Activated T-helper 1 cell treated with anti-CD3 and anti-CD28 coated beads, Interleukin-12 subunit alpha, Interleukin-12 subunit beta, Interleukin-2, Interleukin-4 antibody, amounts not matched to agents 30 ng/mL and 10 ng/mL and 1 ng/mL, durations not matched to agents 14 hours and 24 hours and 36 hours (primary cell): ENCODE data around the gene PARD3B. TPM values are rescaled to one million over a fixed set of nuclear protein-coding genes. Genes with fewer than 3 reads are reported as not detected.

Experiments
- DNase-seq: peaks from one replicate; pipeline ENCODE4 v3.0.0; 2021; ENCODE audit warnings: low spot score
- H3K27ac Mint-ChIP-seq: one replicate; pipeline ENCODE4 v1.8.0; 2021; ENCODE audit warnings: mild to moderate bottlenecking, mixed read lengths
- H3K27me3 Mint-ChIP-seq: one replicate; pipeline ENCODE4 v1.8.0; 2022; ENCODE audit warnings: mild to moderate bottlenecking, moderate library complexity, mixed read lengths; ENCODE audit not compliant: insufficient read depth
- H3K36me3 Mint-ChIP-seq: one replicate; pipeline ENCODE4 v1.8.0; 2021; ENCODE audit warnings: low read depth, mixed read lengths
- H3K4me1 Mint-ChIP-seq: one replicate; pipeline ENCODE4 v1.8.0; 2021; ENCODE audit warnings: low read depth, mixed read lengths
- H3K4me3 Mint-ChIP-seq: one replicate; pipeline ENCODE4 v1.8.0; 2021; ENCODE audit warnings: mild to moderate bottlenecking, moderate library complexity, mixed read lengths
- H3K9me3 Mint-ChIP-seq: one replicate; pipeline ENCODE4 v1.8.0; 2021; ENCODE audit warnings: mixed read lengths
- intact Hi-C: fragments of 100-400 bp; cut with micrococcal nuclease; formaldehyde crosslinking; loops from one replicate; pipeline ENCODE4 v1.15.1; 2024
- total RNA-seq: library from RNA; stranded (reverse); gene quantifications from 2 replicates; pipeline ENCODE4 v1.2.3, GENCODE V29; 2022

Gene PARD3B
- total RNA-seq, 1 donor from 2014 or later, result 0.26 TPM

DNA sequence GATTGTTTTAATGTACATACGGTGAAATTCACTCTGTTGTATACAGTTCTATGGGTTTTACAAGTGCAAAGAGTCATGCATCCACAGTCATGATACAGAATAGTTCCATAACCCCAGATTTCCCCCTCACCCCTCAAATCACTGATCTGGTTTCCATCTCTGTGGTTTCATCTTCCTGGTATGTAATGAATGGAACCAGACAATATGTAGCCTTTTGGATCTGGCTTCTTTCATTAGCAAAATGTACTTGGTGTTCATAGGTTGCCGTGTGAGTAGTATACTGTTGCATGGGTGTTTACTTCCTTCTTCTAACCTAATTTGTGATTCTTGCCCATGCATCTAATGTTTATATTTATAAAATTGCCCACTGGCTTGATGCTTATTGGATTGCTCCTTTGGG is 838.3 kb downstream of the PARD3B start:
- no peak for DNase-seq
- no peaks in the 10 kb centered on the region for H3K36me3 Mint-ChIP-seq
- peaks cover 3% of the 10 kb centered on the region for H3K27me3 Mint-ChIP-seq
- intact Hi-C loops, result no loop called here
- H3K27ac Mint-ChIP-seq, result no peak overlapping the region
- no peak overlapping the region for H3K4me3 Mint-ChIP-seq
- no peaks in the 10 kb centered on the region for H3K9me3 Mint-ChIP-seq
- no peaks in the 10 kb centered on the region for H3K4me1 Mint-ChIP-seq

DNA sequence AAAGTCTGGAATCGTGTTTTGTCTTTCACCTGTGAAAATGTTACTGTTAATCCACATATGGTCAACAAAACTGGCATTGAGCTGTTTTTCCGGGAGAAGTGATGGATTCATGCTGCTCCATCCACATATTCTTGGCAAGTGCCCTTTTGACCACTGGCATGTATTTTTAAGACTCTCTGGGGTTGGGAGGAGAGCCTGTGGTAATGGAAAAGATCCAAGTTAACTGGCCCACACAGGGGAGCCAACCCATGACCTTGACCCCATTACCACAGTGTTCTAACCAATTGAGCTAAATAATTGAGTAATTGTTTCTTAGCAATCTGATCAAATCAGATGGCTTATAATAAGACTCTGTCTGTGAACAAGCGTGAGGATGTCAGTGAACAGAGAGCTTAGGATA is 840.8 kb downstream of the PARD3B start:
- intact Hi-C loops, result no loop called here
- H3K27me3 Mint-ChIP-seq, result peaks cover 3% of the 10 kb centered on the region
- no peak overlapping the region for H3K27ac Mint-ChIP-seq
- no peaks in the 10 kb centered on the region for H3K9me3 Mint-ChIP-seq
- DNase-seq, result no peak
- no peaks in the 10 kb centered on the region for H3K36me3 Mint-ChIP-seq
- no peak overlapping the region for H3K4me3 Mint-ChIP-seq
- no peaks in the 10 kb centered on the region for H3K4me1 Mint-ChIP-seq

DNA sequence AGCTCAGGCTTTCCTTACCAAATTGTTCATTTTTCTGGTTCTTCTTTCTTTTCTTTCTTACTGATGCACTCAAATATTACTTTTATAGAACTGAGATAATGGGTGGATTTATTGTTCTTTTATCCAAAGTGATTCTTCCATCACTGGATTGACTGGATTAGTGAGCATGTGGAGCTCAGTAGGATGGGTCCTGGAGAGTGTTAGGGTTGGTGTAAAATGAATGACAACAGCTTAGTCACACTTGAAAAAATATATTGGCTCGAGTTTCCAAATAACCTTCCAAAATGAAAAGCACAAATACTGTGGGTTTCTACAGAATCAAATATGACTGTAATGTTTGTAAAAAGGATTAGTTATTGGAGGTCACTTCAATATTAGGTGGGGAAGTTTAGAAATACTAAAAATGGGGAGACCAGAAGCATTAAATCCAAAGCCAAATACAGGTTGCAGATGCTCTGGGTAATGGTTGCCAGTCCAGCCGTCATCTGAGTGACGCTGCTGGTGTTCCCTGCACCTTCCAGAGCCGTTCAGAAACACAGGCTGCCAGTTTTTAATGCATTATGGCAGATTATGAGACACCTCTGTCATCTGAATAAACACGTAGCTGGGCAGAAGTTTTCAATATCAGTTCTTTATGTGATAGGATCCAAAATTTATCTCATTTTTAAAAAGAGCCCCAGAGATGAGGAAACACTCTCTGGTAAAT is 842.2 kb downstream of the PARD3B start:
- Mint-ChIP-seq H3K27me3 (peaks cover 3% of the 10 kb centered on the region), H3K4me1 (no peaks in the 10 kb centered on the region), H3K9me3 (no peaks in the 10 kb centered on the region), H3K27ac (no peak overlapping the region), H3K4me3 (no peak overlapping the region), H3K36me3 (no peaks in the 10 kb centered on the region)
- no peak for DNase-seq
- intact Hi-C loops, result no loop called here

DNA sequence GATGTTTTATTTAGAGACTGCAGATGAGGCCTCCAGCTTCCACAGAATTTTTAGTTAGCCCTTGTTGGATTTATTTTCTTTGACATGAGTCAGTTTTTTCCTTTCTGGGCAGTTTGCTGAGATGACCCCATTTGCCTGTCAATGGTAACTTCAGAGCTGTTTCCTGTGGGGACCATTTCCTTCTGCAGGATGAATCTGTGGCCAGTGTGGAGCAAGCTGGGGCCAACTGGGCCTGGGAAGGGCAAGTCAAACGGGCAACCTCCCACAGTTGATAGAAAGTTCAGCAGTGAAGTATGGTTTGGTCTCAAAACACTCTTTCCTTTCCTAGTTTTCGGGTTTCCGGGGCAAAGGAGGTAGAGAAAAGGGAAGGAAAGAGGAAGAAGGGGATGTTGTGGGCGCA is 845.6 kb downstream of the PARD3B start:
- Mint-ChIP-seq H3K4me3 (no peak overlapping the region), H3K4me1 (no peaks in the 10 kb centered on the region), H3K9me3 (no peaks in the 10 kb centered on the region), H3K36me3 (no peaks in the 10 kb centered on the region), H3K27me3 (peaks cover 3% of the 10 kb centered on the region), H3K27ac (no peak overlapping the region)
- no peak for DNase-seq
- intact Hi-C loops, result no loop called here

DNA sequence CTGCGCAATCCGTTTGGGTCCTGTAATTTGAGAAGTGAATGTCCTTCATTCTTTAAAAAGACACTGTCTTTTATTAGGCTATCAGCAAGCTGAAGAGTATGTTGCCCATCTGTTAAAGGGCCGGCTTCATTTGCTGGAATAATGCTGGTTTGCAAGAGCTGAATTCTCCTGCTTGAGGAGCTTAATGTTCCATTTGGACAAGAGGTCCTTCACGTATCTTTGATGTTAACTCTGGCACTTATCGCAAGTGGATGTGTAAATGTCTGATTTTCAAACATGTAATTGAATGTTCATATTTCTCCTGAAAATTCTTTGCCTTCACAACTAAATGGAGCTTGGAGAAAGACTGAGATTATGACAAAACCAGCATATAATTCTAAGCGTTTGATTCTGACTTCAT is 856.2 kb downstream of the PARD3B start:
- no peaks in the 10 kb centered on the region for H3K27me3 Mint-ChIP-seq
- intact Hi-C loops, result no loop called here
- H3K9me3 Mint-ChIP-seq, result no peaks in the 10 kb centered on the region
- no peak overlapping the region for H3K27ac Mint-ChIP-seq
- no peak for DNase-seq
- no peak overlapping the region for H3K4me3 Mint-ChIP-seq
- no peaks in the 10 kb centered on the region for H3K36me3 Mint-ChIP-seq
- H3K4me1 Mint-ChIP-seq, result no peaks in the 10 kb centered on the region

DNA sequence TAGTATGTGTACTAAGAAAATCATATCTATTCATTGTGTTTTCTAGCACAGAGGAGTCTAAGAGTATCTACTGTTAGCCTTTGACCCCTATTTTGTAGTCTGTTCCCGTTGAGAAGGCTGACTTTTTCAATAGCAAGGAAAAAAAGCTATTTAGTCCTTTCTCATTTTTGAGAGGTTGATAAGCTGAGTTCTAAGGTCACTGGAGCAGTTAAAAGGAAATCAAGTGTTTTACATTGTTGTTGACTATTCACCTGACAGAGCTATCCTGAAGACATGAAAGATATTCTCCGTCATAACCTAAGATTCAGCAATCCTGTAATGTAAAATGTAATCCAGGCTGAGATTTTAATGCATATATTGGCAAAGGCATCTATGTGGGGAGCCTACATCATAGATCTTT is 856.7 kb downstream of the PARD3B start:
- no peak for DNase-seq
- H3K27me3 Mint-ChIP-seq, result no peaks in the 10 kb centered on the region
- no peaks in the 10 kb centered on the region for H3K9me3 Mint-ChIP-seq
- no peaks in the 10 kb centered on the region for H3K4me1 Mint-ChIP-seq
- no peaks in the 10 kb centered on the region for H3K36me3 Mint-ChIP-seq
- intact Hi-C loops, result no loop called here
- H3K27ac Mint-ChIP-seq, result no peak overlapping the region
- no peak overlapping the region for H3K4me3 Mint-ChIP-seq

- Mint-ChIP-seq H3K9me3 (no peaks in the 10 kb centered on the region), H3K27ac (no peak overlapping the region), H3K36me3 (no peaks in the 10 kb centered on the region), H3K4me3 (no peak overlapping the region), H3K27me3 (no peaks in the 10 kb centered on the region), H3K4me1 (no peaks in the 10 kb centered on the region)
- no peak for DNase-seq
- intact Hi-C loops, result no loop called here
These were observed 858.1 kb downstream of the PARD3B start for GRCh38 chr2:205403244-205403825.

DNA sequence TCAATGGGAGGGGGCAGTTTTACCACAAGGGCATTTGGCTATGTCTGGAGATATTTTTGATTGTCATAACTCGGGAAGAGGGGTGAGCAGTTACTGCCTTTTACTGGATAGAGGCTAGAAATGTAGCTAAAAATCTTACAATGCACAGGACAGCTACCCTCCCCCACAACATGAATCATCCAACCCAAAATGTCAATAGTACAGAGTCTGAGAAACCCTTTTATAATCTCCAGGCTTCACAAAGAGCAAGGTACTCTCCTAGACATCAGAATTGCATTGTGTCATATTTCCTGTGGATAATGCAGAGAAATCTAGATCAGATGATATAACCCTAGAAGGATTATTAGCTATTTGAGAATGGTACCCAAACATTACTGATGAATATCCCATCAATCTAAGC is 859.9 kb downstream of the PARD3B start:
- Mint-ChIP-seq H3K4me3 (no peak overlapping the region), H3K4me1 (no peaks in the 10 kb centered on the region), H3K27ac (no peak overlapping the region), H3K9me3 (no peaks in the 10 kb centered on the region), H3K36me3 (no peaks in the 10 kb centered on the region), H3K27me3 (no peaks in the 10 kb centered on the region)
- intact Hi-C loops, result no loop called here
- DNase-seq, result no peak

DNA sequence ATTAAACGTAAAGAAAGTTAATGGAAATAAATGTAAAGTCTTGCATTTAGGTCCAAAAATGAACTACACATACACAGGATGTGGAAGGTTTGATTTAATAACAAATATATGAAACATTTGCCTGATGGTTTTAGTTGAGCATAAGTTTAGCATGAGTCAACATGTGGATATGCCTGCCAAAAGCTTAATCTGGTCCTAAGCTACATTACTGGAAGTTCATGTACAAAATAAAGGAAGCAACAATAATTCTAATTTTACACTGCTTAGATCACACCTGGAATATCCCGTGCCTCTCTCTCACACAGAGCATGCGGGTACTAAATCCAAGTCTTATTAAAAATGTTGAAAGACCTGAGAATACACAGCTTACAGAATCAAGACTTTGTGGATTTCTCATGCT is 860.5 kb downstream of the PARD3B start:
- no peaks in the 10 kb centered on the region for H3K4me1 Mint-ChIP-seq
- H3K9me3 Mint-ChIP-seq, result no peaks in the 10 kb centered on the region
- intact Hi-C loops, result no loop called here
- no peak overlapping the region for H3K4me3 Mint-ChIP-seq
- no peaks in the 10 kb centered on the region for H3K36me3 Mint-ChIP-seq
- no peaks in the 10 kb centered on the region for H3K27me3 Mint-ChIP-seq
- no peak for DNase-seq
- H3K27ac Mint-ChIP-seq, result no peak overlapping the region

DNA sequence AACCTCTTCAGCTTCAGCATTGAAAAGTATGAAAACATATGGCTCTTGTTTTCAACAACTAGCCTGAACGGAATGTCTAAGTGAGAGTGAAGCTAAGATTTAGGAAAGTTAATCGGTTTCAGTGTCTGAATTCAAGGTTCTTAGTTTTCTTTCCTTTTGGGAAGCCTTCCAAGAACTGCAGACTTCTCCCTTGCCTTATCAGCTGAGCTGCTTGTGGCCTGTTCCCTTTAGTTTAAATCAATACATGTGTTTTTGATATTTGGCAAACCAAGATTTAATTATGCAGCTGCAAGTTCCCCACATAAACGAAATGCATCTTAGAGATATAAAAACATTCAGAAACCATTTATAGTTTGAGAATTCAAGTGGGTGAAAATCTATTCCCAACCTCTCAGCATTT is 862.7 kb downstream of the PARD3B start:
- no peak for DNase-seq
- H3K27ac Mint-ChIP-seq, result no peak overlapping the region
- H3K36me3 Mint-ChIP-seq, result no peaks in the 10 kb centered on the region
- no peaks in the 10 kb centered on the region for H3K27me3 Mint-ChIP-seq
- no peaks in the 10 kb centered on the region for H3K9me3 Mint-ChIP-seq
- H3K4me1 Mint-ChIP-seq, result no peaks in the 10 kb centered on the region
- intact Hi-C loops, result no loop called here
- no peak overlapping the region for H3K4me3 Mint-ChIP-seq

GRCh38 chr2:205408696-205409095 is 863.4 kb downstream of the PARD3B start:
- H3K9me3 Mint-ChIP-seq, result no peaks in the 10 kb centered on the region
- H3K27me3 Mint-ChIP-seq, result peaks cover 2% of the 10 kb centered on the region
- DNase-seq, result no peak
- H3K4me3 Mint-ChIP-seq, result no peak overlapping the region
- intact Hi-C loops, result no loop called here
- H3K27ac Mint-ChIP-seq, result no peak overlapping the region
- H3K36me3 Mint-ChIP-seq, result no peaks in the 10 kb centered on the region
- no peaks in the 10 kb centered on the region for H3K4me1 Mint-ChIP-seq

DNA sequence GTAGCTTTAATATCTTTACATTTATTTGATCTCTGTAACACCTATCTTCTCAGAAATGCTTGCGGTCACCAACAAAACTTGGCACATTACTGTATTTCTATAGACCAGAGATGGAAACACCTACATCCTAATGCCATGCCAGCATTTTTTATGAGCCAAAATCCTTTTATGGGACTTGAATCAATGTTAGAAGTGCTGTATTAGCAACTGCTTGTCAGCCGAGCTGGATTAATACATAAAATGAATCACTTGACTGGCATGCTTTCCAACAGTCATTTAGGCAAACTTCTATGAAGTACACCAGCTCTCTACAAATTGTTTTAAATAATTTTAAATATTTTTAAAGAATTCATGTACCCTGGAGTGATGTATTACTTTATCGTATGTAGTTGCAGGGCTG is 864.1 kb downstream of the PARD3B start:
- intact Hi-C loops, result no loop called here
- no peaks in the 10 kb centered on the region for H3K36me3 Mint-ChIP-seq

DNA sequence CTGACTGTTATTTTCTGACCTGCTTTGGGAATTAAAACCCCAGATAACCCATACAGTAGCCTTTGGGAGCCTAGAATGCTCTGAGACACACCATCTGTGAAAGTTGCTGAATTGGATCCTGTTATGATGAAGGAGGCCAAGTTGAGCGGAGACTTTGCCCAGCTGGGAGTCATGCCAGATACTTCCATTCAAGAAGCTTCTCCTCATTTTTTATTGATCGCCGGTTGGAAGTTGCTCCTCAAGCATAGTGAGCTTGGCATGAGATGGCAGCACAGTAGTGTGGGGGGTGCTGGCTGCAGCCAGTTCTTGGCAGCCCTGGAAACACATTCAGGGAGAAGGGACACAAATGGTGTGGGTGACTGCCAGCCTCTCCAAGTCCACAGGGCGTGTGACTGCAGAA is 866.3 kb downstream of the PARD3B start:
- Mint-ChIP-seq H3K27me3 (peaks cover 2% of the 10 kb centered on the region), H3K4me1 (no peaks in the 10 kb centered on the region), H3K9me3 (no peaks in the 10 kb centered on the region), H3K36me3 (no peaks in the 10 kb centered on the region), H3K27ac (no peak overlapping the region), H3K4me3 (no peak overlapping the region)
- intact Hi-C loops, result no loop called here
- DNase-seq, result no peak

More for the DNA sequence above, 864.1 kb downstream of the PARD3B start:
- Mint-ChIP-seq H3K27ac (no peak overlapping the region), H3K4me1 (no peaks in the 10 kb centered on the region), H3K27me3 (peaks cover 2% of the 10 kb centered on the region), H3K9me3 (no peaks in the 10 kb centered on the region), H3K4me3 (no peak overlapping the region)
- DNase-seq, result no peak

GRCh38 chr2:205424326-205424725 is 879.1 kb downstream of the PARD3B start:
- Mint-ChIP-seq H3K4me1 (no peaks in the 10 kb centered on the region), H3K4me3 (no peak overlapping the region), H3K27me3 (no peaks in the 10 kb centered on the region), H3K27ac (no peak overlapping the region), H3K9me3 (no peaks in the 10 kb centered on the region), H3K36me3 (no peaks in the 10 kb centered on the region)
- intact Hi-C loops, result no loop called here
- no peak for DNase-seq
